HG03135 (cell line): ENCODE measurements around the gene C5orf46.

Experiments
- ATAC-seq: cut with Tn5 transposase; IDR thresholded peaks from one replicate; pipeline ENCODE4 v1.9.1; 2021; ENCODE audit warnings: mild to moderate bottlenecking, moderate library complexity; ENCODE audit not compliant: unreplicated experiment

Gene C5orf46

GRCh38 chr5:147859962-147860640 is 46.2 kb downstream of the C5orf46 start:
- no peak for ATAC-seq

GRCh38 chr5:147858565-147858964 is 47.8 kb downstream of the C5orf46 start:
- ATAC-seq = no peak

- peak; percentile 76 for ATAC-seq
These were observed 48.8 kb downstream of the C5orf46 start for GRCh38 chr5:147857302-147858129.

- ATAC-seq = no peak
These were observed 49.5 kb downstream of the C5orf46 start for GRCh38 chr5:147856801-147857200.

GRCh38 chr5:147855774-147856069 is 50.6 kb downstream of the C5orf46 start:
- ATAC-seq = no peak

GRCh38 chr5:147854894-147855773 is 51.2 kb downstream of the C5orf46 start:
- ATAC-seq = no peak

- ATAC-seq = no peak
These were observed 52.0 kb downstream of the C5orf46 start for GRCh38 chr5:147854331-147854730.

GRCh38 chr5:147853372-147853987 is 52.9 kb downstream of the C5orf46 start:
- no peak for ATAC-seq

GRCh38 chr5:147852365-147852764 is 54.0 kb downstream of the C5orf46 start:
- no peak for ATAC-seq

- ATAC-seq = no peak
These were observed 54.8 kb downstream of the C5orf46 start for GRCh38 chr5:147851578-147851977.

- ATAC-seq = no peak
These were observed 57.1 kb downstream of the C5orf46 start for GRCh38 chr5:147849226-147849625.

- ATAC-seq = no peak
These were observed 60.7 kb downstream of the C5orf46 start for GRCh38 chr5:147845618-147846017.

- ATAC-seq = no peak
These were observed 61.5 kb downstream of the C5orf46 start for GRCh38 chr5:147844846-147845245.

- no peak for ATAC-seq
These were observed 63.5 kb downstream of the C5orf46 start for GRCh38 chr5:147842869-147843268.
